ENCODE data around the gene RNF10. TPM values are rescaled to one million over a fixed set of nuclear protein-coding genes. Genes with fewer than 3 reads are reported as not detected.

RNF10 gene
- total and polyA plus RNA-seq, 10 donors = 101 to 428 (median 227) TPM

GRCh38 chr12:120563495-120563894 lies 29.3 kb downstream of the RNF10 start:
- no peak for DNase-seq
- intact Hi-C loops (cut with DNase I; ENCODE audit: low total_unique reads) = no loop called here
- H3K9me3 ChIP-seq = no peaks in the 10 kb centered on the region
- H3K36me3 ChIP-seq = peaks cover 4 to 100% (median 95%) of the 10 kb centered on the region in 6 donors
- H3K4me3 ChIP-seq = no peak overlapping the region
- H3K27ac ChIP-seq = peak overlapping the region in 1 of 8 donors; percentile 2
- peaks cover 0 to 6% (median 2%) of the 10 kb centered on the region in 6 donors for H3K4me1 ChIP-seq
- 87 to 98% (median 96%) methylated on average over 9 to 11 of the region's 11 CpGs for WGBS, 5 donors
- TF ChIP-seq CTCF (IDR thresholded peaks at IDR 0.05 in 8 of 11, conservative IDR thresholded peaks at IDR 0.05 in 3 of 11) (no peak), POLR2AphosphoS5 (IDR thresholded peaks at IDR 0.05) (peak; percentile 38 to 71 (median 49)), POLR2A (IDR thresholded peaks at IDR 0.05) (no peak)
- no peaks in the 10 kb centered on the region for H3K27me3 ChIP-seq (replicated peaks in 1 of 7)

GRCh38 chr12:120571299-120571698 lies 37.1 kb downstream of the RNF10 start:
- WGBS, 5 donors = 80 to 86% (median 84%) methylated on average over 5 of the region's 5 CpGs
- Histone ChIP-seq H3K27ac (no peak overlapping the region), H3K9me3 (no peaks in the 10 kb centered on the region), H3K27me3 (replicated peaks in 1 of 7) (no peaks in the 10 kb centered on the region), H3K4me3 (no peak overlapping the region), H3K36me3 (peaks cover 0 to 100% (median 99%) of the 10 kb centered on the region in 6 donors), H3K4me1 (peaks cover 0 to 8% (median under 1%) of the 10 kb centered on the region in 6 donors)
- intact Hi-C loops (cut with DNase I; ENCODE audit: low total_unique reads) = no loop called here
- TF ChIP-seq POLR2A (IDR thresholded peaks at IDR 0.05) = no peak
- no peak for TF ChIP-seq CTCF (IDR thresholded peaks at IDR 0.05 in 8 of 11, conservative IDR thresholded peaks at IDR 0.05 in 3 of 11)
- no peak for TF ChIP-seq POLR2AphosphoS5 (IDR thresholded peaks at IDR 0.05)
- DNase-seq = no peak

GRCh38 chr12:120573560-120573959 lies 39.4 kb downstream of the RNF10 start:
- TF ChIP-seq CTCF (IDR thresholded peaks at IDR 0.05 in 8 of 11, conservative IDR thresholded peaks at IDR 0.05 in 3 of 11) (no peak), POLR2AphosphoS5 (IDR thresholded peaks at IDR 0.05) (peak in 1 of 3 donors; percentile 17), POLR2A (IDR thresholded peaks at IDR 0.05) (no peak)
- Histone ChIP-seq H3K27ac (peak overlapping the region in 2 of 8 donors; percentile 24 to 51), H3K36me3 (peaks cover 2 to 100% (median 100%) of the 10 kb centered on the region in 6 donors), H3K27me3 (replicated peaks in 1 of 7) (no peaks in the 10 kb centered on the region), H3K9me3 (no peaks in the 10 kb centered on the region), H3K4me1 (peaks cover 0 to 11% (median 3%) of the 10 kb centered on the region in 6 donors), H3K4me3 (no peak overlapping the region)
- WGBS, 5 donors = 59 to 74% (median 68%) methylated on average over 6 of the region's 6 CpGs
- DNase-seq = no peak
- intact Hi-C loops (cut with DNase I; ENCODE audit: low total_unique reads) = no loop called here

DNA sequence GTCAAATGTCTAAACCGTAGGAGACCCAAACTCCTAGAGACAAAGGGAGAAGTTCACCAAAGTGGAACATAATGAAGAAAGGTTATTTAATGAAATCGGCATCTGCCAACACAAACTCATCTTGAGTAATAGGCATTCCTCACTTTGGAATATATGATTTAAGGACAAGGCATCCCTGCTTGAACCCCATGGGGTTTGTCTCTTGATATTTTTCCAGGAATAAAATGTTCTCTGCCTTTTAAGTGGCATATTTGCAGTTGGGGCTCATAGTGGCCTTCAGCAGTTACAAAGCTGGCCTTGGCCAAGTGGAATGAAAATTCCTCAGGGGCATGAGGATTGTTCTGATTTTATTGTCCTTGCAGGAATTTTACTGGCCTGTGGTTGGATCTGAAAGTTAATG lies 40.0 kb downstream of the RNF10 start:
- intact Hi-C loops (cut with DNase I; ENCODE audit: low total_unique reads) = no loop called here
- TF ChIP-seq POLR2A (IDR thresholded peaks at IDR 0.05) (no peak), POLR2AphosphoS5 (IDR thresholded peaks at IDR 0.05) (no peak), CTCF (IDR thresholded peaks at IDR 0.05 in 8 of 11, conservative IDR thresholded peaks at IDR 0.05 in 3 of 11) (no peak)
- H3K4me3 ChIP-seq = no peak overlapping the region
- H3K27ac ChIP-seq = peak overlapping the region in 2 of 8 donors; percentile 24 to 51
- H3K4me1 ChIP-seq = peaks cover 0 to 11% (median 3%) of the 10 kb centered on the region in 6 donors
- no peak for DNase-seq
- H3K9me3 ChIP-seq = no peaks in the 10 kb centered on the region
- H3K36me3 ChIP-seq = peaks cover 2 to 100% (median 100%) of the 10 kb centered on the region in 6 donors
- H3K27me3 ChIP-seq (replicated peaks in 1 of 7) = no peaks in the 10 kb centered on the region
- 76 to 87% (median 82%) methylated on average over 2 of the region's 2 CpGs for WGBS, 5 donors
